ENCODE data around the gene MIB2. TPM values are rescaled to one million over a fixed set of nuclear protein-coding genes. Genes with fewer than 3 reads are reported as not detected.
"Not testable (repeated sequence)": the region's sequence is repeated elsewhere in the genome, so short reads cannot be mapped to it uniquely, and the experiment has no call there.

The MIB2 gene
- total and polyA plus RNA-seq, 12 donors = 1.3 to 608 (median 85.8) TPM

DNA sequence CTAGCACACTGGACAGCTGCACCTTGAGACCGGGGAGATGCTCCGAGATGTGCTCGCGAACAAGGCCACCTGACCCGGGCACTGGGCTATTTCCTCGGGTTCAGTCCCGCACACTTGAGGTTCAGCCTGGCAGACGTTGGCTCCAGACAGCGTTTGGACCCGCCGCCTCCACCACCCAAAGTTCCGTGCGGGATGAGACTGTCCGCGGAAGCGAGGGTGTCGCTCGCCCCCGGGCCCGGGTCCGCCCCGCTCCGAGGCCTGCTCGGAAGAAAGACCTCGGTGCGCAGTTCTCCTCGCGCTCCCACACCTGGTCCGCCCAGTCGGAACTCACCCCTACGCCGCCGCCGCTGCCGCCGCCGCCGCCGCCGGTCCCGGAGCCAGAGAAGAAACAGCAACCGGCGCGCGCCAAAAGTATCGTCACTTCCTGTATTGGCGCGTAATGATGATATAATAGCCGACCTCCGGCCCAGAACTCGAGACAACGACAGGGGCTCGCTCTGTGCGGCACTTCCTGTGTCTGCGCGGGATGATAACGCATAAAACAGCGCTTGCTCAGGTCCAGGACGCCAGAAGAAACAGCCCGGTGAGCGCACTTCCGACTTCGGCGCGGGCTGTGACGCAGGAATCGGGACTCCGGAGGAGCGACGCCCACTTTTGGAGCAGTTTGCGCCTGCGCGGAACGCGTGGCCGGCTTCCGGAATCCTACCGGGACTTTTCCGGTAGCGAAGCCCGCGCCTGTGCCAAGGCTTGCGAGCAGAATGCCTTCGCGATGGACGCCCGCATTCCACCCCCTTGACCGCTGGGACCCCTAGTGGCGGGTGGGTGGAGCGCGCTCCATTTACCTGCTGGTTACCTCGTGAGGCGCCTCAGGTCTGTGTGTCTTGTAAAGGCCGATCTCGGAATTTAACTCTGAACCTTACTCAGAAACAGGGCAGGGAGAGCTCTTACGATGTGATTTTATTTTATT is 43.6 kb downstream of the MIB2 start, which contains the start of gene CDK11B:
Gene CDK11B (minus strand): TSS at position 422 of the 967 bp plus-strand sequence. CDS start 1,519 bp downstream, outside the sequence.
- H3K27me3 ChIP-seq; intact Hi-C loops (cut with DNase I); H3K4me1 ChIP-seq (replicated peaks in 1 of 2); H3K9me3 ChIP-seq (replicated peaks in 1 of 3): not testable (repeated sequence)
- Histone ChIP-seq H3K36me3 (replicated peaks in 1 of 2) (peaks cover 5 to 31% of the 10 kb centered on the region in 2 donors), H3K27ac (peak within 1 kb of the TSS; percentile 77 to 100 (median 98)), H3K4me3 (peak within 1 kb of the TSS in 3 of 4 donors; percentile 62 to 89 (median 73))
- 0% methylated on average over 62 to 65 of the region's 96 CpGs; no CpG with 5 or more reads in 2 of the 4 donors for WGBS, 4 donors
- TF ChIP-seq POLR2A (IDR thresholded peaks at IDR 0.05) = peak in 1 of 2 donors; percentile 67
- peak in 5 of 6 experiments; percentile 20 to 45 (median 31) for TF ChIP-seq CTCF (IDR thresholded peaks at IDR 0.05)
- peak; percentile 92 to 99 (median 94) for DNase-seq

DNA sequence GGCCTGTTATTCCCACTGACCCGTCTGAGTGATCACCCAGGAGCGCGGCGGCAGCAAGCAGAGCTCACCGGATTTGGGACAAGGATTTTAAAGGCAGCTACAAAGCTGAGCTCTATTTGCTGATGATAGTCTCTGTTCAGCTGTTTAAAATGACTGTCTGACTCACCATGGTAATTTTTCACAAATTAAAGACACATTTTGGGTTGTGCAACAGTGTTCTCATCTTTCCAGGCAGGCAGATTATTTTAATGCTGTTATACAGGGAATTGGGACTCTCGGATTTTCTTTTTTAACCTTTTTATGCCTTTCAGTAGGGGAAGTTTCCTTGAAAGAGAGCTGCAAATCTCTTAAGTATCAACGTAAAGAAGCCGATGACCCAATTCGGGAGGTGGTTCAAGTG is 47.1 kb downstream of the MIB2 start:
- WGBS, 4 donors = 55 to 77% (median 70%) methylated on average over 4 to 9 of the region's 9 CpGs
- H3K4me1 ChIP-seq (replicated peaks in 1 of 2); H3K27me3 ChIP-seq; H3K4me3 ChIP-seq; intact Hi-C loops (cut with DNase I); H3K9me3 ChIP-seq (replicated peaks in 1 of 3): not testable (repeated sequence)
- DNase-seq = peak in 1 of 7 donors; percentile 11
- H3K27ac ChIP-seq = peak overlapping the region in 3 of 5 donors; percentile 14 to 72 (median 52)
- peaks cover 0 to 20% of the 10 kb centered on the region in 2 donors for H3K36me3 ChIP-seq (replicated peaks in 1 of 2)

- Histone ChIP-seq H3K36me3 (replicated peaks in 1 of 2) (peaks cover 0 to 20% of the 10 kb centered on the region in 2 donors), H3K27ac (peak overlapping the region in 3 of 5 donors; percentile 14 to 72 (median 52))
- intact Hi-C loops (cut with DNase I); H3K9me3 ChIP-seq (replicated peaks in 1 of 3); H3K27me3 ChIP-seq; H3K4me3 ChIP-seq; H3K4me1 ChIP-seq (replicated peaks in 1 of 2): not testable (repeated sequence)
- DNase-seq = peak in 1 of 7 donors; percentile 24
- WGBS, 4 donors = 65 to 79% (median 74%) methylated on average over 11 to 15 of the region's 15 CpGs
Measured at GRCh38 chr1:1662830-1663560, 47.7 kb downstream of the MIB2 start.

DNA sequence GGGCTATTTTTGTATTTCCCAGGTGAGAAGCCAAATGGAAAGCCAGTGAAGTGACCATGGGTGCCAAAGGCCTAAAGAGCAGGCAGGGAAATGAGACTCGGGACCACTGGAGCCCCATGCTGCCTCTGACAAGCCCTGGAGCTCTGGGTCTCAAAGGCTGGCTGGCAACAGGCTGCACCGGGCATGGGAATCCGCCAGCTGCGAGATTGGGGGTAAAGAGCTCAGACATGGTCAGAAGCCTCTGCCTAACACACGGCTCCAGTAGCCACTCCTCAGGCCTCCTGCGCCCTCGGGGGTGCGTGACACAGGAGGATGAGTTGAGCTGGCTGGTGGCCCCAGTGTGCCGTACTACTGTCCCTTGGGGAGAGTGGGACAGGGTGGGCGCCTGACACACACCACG is 49.0 kb downstream of the MIB2 start:
- H3K4me3 ChIP-seq; intact Hi-C loops (cut with DNase I); H3K4me1 ChIP-seq (replicated peaks in 1 of 2); H3K27ac ChIP-seq; H3K9me3 ChIP-seq (replicated peaks in 1 of 3); H3K27me3 ChIP-seq: not testable (repeated sequence)
- 8 to 84% (median 79%) methylated on average over 1 to 5 of the region's 11 CpGs; no CpG with 5 or more reads in 1 of the 4 donors for WGBS, 4 donors
- DNase-seq = peak in 1 of 7 donors; percentile 10
- peaks cover 0 to 30% of the 10 kb centered on the region in 2 donors for H3K36me3 ChIP-seq (replicated peaks in 1 of 2)

DNA sequence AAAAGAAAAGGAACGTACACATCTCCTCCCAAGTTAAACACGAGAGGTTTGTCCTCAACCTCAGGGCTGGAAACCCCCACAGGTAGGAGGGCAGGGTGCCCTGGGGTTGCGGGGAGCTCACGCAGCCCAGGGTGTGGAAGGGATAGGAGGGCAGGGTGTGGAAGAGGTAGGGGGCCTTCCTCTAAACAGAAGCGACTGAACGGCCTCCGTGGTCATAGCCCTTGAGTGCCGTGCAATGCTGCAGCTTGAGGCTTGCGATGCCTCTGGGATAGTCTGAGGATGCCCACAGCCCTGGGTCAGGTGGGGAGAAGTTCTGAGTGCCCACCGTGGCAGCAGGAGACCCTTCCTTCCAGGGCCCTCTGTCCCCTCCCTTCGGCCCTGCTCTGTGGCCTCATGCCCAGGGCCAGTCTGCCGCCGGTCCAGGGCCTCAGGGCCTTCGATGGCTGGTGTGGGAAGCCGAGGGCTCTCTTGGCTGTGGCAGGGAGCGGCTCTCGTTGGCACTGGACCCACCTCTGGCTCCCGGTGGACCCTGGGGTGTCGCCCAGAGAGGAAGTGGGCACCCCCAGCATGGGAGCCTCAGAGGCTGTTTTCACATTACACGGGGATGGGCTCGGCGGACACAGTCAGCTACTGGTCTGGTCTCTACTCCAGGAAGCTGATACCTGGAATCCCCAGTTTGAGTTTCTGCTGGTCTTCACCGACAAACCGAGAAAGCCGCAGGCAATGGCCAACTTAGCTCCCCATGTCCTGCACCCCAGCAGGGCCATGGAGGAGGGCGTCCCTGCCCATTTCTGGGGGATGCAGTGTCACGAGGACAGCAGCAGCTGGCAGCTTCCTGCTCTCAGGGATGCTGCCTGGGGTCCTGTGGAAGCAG is 49.9 kb downstream of the MIB2 start:
- Histone ChIP-seq H3K4me1 (replicated peaks in 1 of 2) (no peaks in the 10 kb centered on the region), H3K27me3 (no peaks in the 10 kb centered on the region), H3K27ac (no peak overlapping the region), H3K9me3 (replicated peaks in 1 of 3) (no peaks in the 10 kb centered on the region), H3K36me3 (replicated peaks in 1 of 2) (peaks cover 0 to 38% of the 10 kb centered on the region in 2 donors), H3K4me3 (no peak overlapping the region)
- intact Hi-C loops (cut with DNase I) = no loop called here
- peak in 1 of 7 donors; percentile 19 for DNase-seq
- WGBS, 4 donors = 86 to 94% (median 89%) methylated on average over 12 to 27 of the region's 27 CpGs
- TF ChIP-seq POLR2A (IDR thresholded peaks at IDR 0.05) = no peak
- no peak for TF ChIP-seq CTCF (IDR thresholded peaks at IDR 0.05)
